Stimulated activated CD4-positive, alpha-beta T cell treated with anti-CD3 and anti-CD28 coated beads, TNF-alpha, amount 100 ng/mL, for 48 hours (primary cell): Measurements from ENCODE around the gene FBF1.
A peak's percentile ranks its signal among the peaks of the same experiment; 100 is the strongest.
"Not testable (repeated sequence)": the region's sequence is repeated elsewhere in the genome, so short reads cannot be mapped to it uniquely, and the experiment has no call there.

Experiments
- DNase-seq, 3 donors: peaks; one replicate each; pipeline ENCODE4 v3.0.0-alpha.2; 2020; ENCODE audit warnings: low read depth in 3 of 3

FBF1 gene

DNA sequence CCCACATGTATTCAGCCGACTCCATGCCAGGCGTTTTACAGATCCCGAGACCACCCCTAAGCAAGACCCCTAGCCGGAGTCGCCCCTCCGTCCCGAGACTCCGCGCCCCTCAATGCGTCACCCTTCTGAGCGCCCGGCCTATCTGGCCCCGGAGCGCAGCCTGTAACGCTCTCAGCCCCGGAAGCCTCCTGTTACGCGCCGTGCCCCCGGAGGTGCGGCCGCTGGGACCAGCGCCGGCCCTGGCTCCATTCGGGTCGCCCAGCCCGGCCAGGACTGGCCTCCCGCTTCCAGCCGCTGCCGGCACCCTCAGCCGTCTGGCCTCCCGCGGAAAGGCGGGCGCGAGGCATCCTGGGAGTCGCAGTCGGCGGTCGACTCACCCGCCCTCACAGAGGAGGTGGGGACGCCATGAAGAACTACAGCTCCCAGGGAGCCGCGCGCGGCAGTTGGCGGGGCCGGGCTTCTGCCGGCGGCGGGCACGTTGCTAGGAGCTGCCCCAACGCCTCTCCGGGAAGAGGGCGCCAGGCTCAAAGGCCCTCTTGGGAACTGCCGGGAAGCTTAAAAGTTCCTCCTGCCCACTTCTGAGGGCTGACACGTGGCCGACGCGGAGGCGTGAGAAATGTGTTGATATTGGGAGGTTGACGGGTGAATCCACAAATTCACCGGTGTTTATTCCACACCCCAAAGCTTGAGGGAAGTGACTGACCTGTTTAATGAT, at the start of gene FBF1:
Gene FBF1, minus strand, starts transcription at position 316 of the 715 bp plus-strand sequence. CDS start 2,893 bp downstream, outside the sequence.
- DNase-seq: peak; percentile 81 to 86 (median 83)

- no peak for DNase-seq
Measured at GRCh38 chr17:75987041-75987440, 46.2 kb upstream of the FBF1 start.

DNA sequence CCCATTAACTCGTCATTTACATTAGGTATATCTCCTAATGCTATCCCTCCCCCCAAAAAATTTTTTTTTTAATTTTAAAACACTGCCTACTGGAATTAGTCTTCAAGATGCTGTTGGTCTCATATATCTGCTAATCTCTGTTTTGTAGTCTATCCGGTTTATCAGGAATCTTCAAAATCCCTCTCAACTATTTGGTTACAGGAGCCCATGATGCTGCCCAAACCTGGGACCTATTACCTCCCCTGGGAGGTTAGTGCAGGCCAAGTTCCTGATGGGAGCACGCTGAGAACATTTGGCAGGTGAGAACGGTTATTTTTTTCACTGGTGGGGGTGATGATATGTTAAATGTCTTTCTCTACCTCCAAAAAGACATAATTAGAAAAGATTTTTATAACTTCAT, 45.1 kb upstream of the FBF1 start:
- DNase-seq: no peak

- DNase-seq: no peak
Measured at GRCh38 chr17:75983501-75984181, 42.8 kb upstream of the FBF1 start.

GRCh38 chr17:75981019-75981615, 40.3 kb upstream of the FBF1 start:
- no peak for DNase-seq

DNA sequence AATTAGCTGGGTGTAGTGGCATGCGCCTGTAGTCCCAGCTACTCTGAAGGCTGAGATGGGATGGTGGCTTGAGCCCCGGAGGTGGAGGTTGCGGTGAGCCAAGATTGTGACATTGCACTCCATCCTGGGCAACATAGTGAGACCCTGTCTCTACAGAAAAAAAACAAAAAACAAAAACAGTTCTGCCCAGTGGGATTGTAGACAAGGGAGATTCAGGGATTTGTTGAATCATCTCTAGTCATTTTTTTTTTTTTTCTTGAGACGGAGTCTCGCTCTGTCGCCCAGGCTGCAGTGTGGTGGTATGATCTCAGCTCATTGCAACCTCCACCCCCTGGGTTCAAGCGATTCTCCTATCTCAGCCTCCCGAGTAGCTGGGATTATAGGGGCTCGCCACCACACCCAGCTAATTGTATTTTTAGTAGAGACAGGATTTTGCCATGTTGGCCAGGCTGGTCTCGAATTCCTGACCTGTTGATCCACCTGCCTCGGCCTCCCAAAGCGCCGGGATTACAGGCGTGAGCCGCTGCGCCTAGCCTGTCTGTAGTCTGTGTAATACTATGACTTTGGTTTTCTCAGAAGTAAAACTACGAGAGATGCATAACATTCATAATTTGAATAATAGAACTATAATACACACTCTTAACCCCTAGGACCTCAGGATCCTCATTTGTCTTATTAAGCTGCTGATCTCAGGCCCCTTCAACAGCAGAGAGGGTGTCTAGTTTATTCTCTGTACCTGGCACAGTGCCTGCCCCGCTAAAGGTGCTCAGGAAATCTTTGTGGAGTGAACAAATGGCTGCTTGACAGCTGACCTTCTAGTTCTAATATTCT, 39.6 kb upstream of the FBF1 start:
- no peak for DNase-seq

- DNase-seq: no peak
Measured at GRCh38 chr17:75979705-75980187, 38.9 kb upstream of the FBF1 start.

DNA sequence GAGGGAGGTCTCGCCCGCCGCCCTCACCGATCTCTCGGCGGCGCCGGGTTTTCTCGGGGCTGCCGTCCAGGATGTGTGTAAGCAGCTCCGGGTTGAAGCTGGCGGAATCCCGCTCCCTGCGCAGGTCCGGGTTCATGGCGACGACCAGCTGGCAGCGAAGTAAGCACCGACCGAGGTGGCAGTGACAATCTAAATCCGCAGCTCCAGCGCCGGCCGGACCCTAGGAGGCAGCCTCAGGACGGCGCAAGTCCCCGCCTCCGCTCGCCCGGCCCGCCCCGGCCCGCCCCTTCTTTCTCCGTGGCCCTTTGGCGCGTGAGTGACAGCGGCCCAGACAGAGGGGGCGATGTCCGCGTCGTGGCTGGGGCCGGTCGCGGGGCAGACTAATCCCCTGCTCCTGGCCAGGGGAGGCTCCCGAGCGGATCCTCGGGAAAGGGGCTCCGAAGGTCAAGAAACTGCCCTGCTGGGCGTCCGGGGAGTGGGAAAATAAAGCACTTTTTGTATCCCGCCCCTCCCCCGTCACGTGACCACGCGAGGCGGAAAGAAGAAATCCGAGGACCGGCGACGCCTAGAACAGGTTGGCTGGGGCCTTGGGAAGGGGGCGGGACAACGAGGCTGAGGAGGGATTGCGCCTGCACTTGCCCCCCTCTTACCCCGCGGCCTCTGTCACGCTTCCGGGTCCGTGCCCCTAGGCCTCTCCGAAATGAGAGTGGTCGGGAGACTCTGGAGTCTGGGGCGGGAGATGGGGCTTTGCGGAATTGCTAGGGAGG, 38.3 kb upstream of the FBF1 start, which contains the start of the genes ACOX1 and TEN1:
Gene ACOX1, minus strand, starts transcription at position 229 of the 767 bp plus-strand sequence. Its CDS starts 93 bp downstream, at position 136.
Gene TEN1, plus strand, starts transcription at position 303 of the 767 bp plus-strand sequence. CDS start 6,953 bp downstream, outside the sequence.
- DNase-seq: peak; percentile 92 to 97 (median 94)

DNA sequence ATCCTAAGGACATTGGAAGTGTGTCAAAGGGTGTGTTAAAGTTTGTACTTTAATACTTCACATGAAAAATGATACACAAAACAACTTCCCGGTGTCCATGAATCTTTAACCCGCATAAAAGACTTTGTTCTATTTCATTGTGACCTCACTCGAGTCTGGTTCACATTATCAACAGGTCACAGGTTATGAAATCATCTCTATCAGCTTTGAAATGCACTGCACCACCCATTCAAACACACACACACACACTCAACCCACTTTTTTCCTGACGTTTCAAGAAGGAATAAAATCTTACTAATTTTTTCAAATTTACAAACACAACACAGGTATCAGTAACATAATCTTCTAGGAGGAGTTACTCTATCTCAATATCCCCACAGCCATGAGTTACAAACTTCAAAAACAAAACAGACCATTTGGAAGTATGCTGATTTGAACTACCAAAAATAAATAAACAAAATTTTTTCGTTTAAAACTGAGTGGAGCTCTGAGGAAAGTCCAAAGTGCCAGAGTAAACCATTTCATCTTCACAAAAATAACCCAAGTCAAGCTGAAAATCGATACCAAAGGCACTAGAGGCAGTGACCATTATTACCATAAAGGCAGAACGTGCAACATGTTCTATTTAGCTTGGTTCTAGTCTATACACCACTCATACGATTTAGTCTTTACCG, 35.5 kb upstream of the FBF1 start:
- no peak for DNase-seq

DNA sequence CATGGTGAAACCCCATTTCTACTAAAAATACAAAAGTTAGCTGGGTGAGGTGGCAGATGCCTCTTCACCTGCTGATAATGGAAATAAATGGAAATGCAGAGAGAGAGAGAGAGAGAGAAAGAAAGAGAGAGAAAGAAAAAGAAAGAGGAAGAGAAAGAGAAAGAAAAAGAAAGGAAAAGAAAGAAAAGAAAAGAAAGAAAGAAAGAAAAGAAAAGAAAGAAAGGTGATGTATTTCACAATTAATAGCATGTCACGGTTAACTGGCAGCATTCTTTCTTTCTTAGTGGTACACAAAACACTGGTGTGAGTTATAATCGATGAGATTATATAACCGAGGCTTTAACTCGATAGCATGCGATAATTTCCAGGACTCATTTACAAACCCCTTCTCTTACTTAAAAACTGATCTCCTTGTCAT, 34.9 kb upstream of the FBF1 start:
- no peak for DNase-seq

GRCh38 chr17:75975187-75975586, 34.3 kb upstream of the FBF1 start:
- not testable (repeated sequence) for DNase-seq

- DNase-seq: no peak
Measured at GRCh38 chr17:75970626-75971025, 29.8 kb upstream of the FBF1 start.

GRCh38 chr17:75970011-75970523, 29.2 kb upstream of the FBF1 start:
- no peak for DNase-seq

- not testable (repeated sequence) for DNase-seq
Measured at GRCh38 chr17:75969044-75969443, 28.2 kb upstream of the FBF1 start.

DNA sequence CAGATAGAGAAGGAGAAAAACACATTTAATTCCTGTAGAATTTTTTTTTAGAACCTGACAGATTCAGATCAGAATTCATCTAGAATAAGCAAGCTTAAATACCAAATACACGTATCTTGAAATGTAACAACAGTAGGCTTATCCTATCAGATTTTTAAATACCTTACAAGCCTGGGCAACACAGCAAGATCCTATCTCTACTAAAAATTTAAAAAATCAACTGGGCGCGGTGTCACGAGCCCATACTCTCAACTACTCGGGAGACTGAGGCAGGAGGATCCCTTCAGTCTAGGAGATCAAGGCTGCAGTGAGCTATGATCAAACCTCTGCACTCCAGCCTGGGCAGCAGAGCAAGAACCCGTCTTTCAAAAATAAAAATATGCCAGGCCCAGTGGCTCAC, 24.6 kb upstream of the FBF1 start:
- DNase-seq: no peak

- no peak for DNase-seq
Measured at GRCh38 chr17:75959839-75960511, 19.1 kb upstream of the FBF1 start.

- no peak for DNase-seq
Measured at GRCh38 chr17:75959051-75959838, 18.4 kb upstream of the FBF1 start.

- no peak for DNase-seq
Measured at GRCh38 chr17:75950855-75951554, 10.2 kb upstream of the FBF1 start.
